SK-N-MC (cell line): Measurements from ENCODE around the gene CTR9.
A peak's percentile ranks its signal among the peaks of the same experiment; 100 is the strongest.

ENCODE experiments used
- DNase-seq: peaks from one replicate; pipeline ENCODE4 v3.0.0-alpha.2; 2011; ENCODE audit warnings: low read depth, low spot score
- H3K27ac ChIP-seq: fragments of 200-600 bp; sonication (generic); 2 replicates; pipeline ENCODE4 v1.5.1; 2016; ENCODE audit warnings: mixed run types
- H3K36me3 ChIP-seq: fragments of 200-600 bp; sonication (generic); 2 replicates; pipeline ENCODE4 v1.6.1; 2017; ENCODE audit warnings: antibody characterized with exemption, low read length, mixed read lengths; ENCODE audit not compliant: insufficient read depth
- H3K4me3 ChIP-seq: fragments of 200-600 bp; sonication (generic); 2 replicates; pipeline ENCODE4 v1.5.1; 2016
- H3K9ac ChIP-seq: fragments of 200-600 bp; sonication (generic); 2 replicates; pipeline ENCODE4 v1.8.0; 2017; ENCODE audit warnings: mixed run types, mixed read lengths; ENCODE audit not compliant: insufficient read length
- H3K9me3 ChIP-seq: fragments of 200-600 bp; sonication (generic); 2 replicates; pipeline ENCODE4 v1.6.1; 2017; ENCODE audit warnings: low read depth, mild to moderate bottlenecking, antibody characterized with exemption, low read length, moderate library complexity, mixed read lengths
- EZH2 ChIP-seq: fragments of 200-600 bp; sonication (generic); IDR thresholded peaks from one replicate; pipeline ENCODE4 v1.6.1; 2017; ENCODE audit warnings: antibody characterized with exemption
- FOXP2 ChIP-seq: optimal IDR thresholded peaks from 2 replicates; pipeline ENCODE3; 2011; ENCODE audit warnings: mild to moderate bottlenecking, moderate library complexity; ENCODE audit not compliant: insufficient read depth; ENCODE audit errors: extremely low read length, control extremely low read depth
- POLR2AphosphoS5 ChIP-seq: IDR thresholded peaks from 2 replicates; pipeline ENCODE4 v1.6.1; 2012; ENCODE audit warnings: mild to moderate bottlenecking, low read depth, low read length, borderline replicate concordance

CTR9 gene

DNA sequence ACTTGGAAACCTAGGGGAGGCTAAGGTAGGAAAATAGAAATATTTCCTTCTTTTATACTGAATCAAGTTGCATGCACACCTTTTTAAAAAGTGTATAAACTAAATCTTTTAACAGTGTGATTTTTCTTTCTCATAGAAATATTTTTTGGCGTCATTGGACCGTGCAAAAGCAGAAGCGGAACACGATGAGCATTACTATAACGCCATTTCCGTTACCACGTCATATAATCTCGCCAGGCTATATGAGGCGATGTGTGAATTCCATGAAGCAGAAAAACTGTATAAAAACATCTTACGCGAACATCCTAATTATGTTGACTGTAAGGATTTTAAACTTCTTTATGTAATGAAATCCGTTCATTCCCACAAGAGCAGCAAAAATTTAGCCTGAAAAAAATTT lies 13.4 kb downstream of the CTR9 start:
- TF ChIP-seq FOXP2 = no peak
- TF ChIP-seq POLR2AphosphoS5 = no peak
- no peak for TF ChIP-seq EZH2
- Histone ChIP-seq H3K9me3 (no peaks in the 10 kb centered on the region), H3K9ac (no peak overlapping the region), H3K4me3 (no peak overlapping the region), H3K27ac (no peak overlapping the region), H3K36me3 (peaks cover 51% of the 10 kb centered on the region)
- no peak for DNase-seq

DNA sequence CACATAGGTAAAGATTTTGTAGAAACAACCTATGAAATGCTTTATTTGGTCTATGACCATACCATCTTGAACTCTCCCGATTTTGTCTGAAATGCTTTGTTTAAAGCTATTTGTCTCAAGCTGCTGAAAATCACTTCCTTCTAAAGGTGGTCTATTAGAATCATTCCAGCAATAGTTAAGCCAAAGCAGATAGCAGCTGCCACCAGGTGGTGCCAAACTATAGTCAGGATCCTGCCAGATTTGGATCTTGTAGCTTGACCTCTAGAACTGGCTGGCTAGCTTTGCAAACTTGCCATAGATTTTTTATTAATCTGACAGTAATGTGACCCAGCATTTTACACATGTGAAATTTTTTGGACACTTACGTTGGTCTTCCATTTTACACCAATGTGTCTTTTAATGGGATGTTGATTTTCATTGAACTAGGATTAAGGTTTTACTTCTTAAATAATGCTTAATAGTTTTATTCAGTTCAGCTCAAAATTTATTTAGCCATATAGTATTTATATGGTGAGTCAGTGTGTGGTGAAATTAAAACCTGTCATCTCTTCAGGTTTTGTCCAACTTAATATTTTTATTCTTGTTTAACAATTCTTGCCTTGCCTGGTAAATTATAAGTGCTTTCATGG lies 19.7 kb downstream of the CTR9 start:
- no peak overlapping the region for H3K9ac ChIP-seq
- H3K27ac ChIP-seq = no peak overlapping the region
- no peaks in the 10 kb centered on the region; the same call in none of the 2 replicates for H3K36me3 ChIP-seq
- no peak for TF ChIP-seq EZH2
- TF ChIP-seq POLR2AphosphoS5 = no peak
- TF ChIP-seq FOXP2 = no peak
- no peak overlapping the region for H3K4me3 ChIP-seq
- H3K9me3 ChIP-seq = no peaks in the 10 kb centered on the region
- no peak for DNase-seq

DNA sequence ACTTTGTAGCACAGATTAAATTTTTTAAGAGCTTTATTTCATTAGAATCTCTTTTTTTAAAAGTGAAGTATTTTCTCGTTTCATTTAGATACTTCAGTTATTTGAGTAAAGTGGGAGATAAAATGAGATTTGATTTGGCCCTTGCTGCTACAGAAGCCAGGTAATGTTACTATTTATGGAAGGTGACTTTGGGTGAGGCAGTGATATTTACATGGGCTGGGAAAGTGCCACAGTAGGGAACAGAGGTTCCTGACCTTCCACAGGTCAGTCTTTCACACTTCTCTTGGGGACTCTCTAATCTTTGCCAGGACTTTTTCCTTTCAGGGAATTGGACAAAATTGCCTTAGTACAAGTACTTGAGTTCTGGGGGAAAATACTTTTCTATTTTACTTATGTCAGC lies 20.4 kb downstream of the CTR9 start:
- Histone ChIP-seq H3K9ac (no peak overlapping the region), H3K9me3 (no peaks in the 10 kb centered on the region), H3K27ac (no peak overlapping the region), H3K4me3 (no peak overlapping the region), H3K36me3 (peaks cover 5% of the 10 kb centered on the region)
- no peak for DNase-seq
- TF ChIP-seq FOXP2 (no peak), POLR2AphosphoS5 (no peak), EZH2 (no peak)

DNA sequence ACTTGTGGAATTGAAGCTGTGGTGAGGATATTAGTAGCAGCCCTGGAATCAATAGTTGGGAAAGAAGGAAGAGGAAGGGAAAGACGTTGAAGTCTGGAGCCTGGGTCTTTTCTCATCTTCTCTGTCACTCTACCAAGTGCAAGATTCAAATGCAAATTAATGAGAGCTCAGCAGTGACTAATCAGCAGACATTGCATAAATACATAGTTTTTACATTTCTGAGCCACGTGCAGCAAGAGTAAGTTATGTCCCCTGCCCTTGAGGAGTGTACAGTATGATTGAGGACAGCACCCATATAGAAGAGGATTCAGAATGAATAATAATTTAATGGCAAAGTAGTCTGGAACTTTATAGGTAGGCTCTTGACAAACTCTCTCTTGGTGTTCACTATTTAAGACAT lies 23.8 kb downstream of the CTR9 start:
- H3K9ac ChIP-seq = no peak overlapping the region
- no peak for TF ChIP-seq POLR2AphosphoS5
- no peak for TF ChIP-seq FOXP2
- TF ChIP-seq EZH2 = no peak
- no peak overlapping the region for H3K4me3 ChIP-seq
- H3K27ac ChIP-seq = no peak overlapping the region
- peaks cover 36% of the 10 kb centered on the region for H3K36me3 ChIP-seq
- DNase-seq = no peak
- no peaks in the 10 kb centered on the region for H3K9me3 ChIP-seq

DNA sequence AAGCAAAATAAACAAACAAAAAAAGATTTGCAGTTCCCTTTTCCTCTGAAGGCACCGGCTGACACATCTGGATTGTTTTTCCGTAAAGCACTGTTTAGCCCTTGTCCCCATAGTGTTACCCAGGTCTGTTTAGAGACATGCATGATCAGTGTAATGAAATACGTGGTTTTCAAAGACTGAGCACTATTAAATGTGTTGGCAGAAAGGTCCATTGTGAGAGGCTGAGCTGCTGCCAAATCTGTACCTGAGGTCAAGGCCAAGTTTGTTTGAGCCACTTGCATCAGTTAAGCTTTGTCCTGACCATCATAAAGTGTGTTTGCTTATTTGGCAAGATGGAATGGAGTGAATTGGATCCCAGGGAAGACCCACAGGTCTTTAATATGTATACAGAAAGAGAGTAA lies 26.3 kb downstream of the CTR9 start:
- H3K27ac ChIP-seq = no peak overlapping the region
- no peaks in the 10 kb centered on the region for H3K9me3 ChIP-seq
- TF ChIP-seq POLR2AphosphoS5 (no peak), EZH2 (no peak), FOXP2 (no peak)
- peaks cover 40% of the 10 kb centered on the region for H3K36me3 ChIP-seq
- no peak overlapping the region for H3K4me3 ChIP-seq
- DNase-seq = no peak
- no peak overlapping the region for H3K9ac ChIP-seq

DNA sequence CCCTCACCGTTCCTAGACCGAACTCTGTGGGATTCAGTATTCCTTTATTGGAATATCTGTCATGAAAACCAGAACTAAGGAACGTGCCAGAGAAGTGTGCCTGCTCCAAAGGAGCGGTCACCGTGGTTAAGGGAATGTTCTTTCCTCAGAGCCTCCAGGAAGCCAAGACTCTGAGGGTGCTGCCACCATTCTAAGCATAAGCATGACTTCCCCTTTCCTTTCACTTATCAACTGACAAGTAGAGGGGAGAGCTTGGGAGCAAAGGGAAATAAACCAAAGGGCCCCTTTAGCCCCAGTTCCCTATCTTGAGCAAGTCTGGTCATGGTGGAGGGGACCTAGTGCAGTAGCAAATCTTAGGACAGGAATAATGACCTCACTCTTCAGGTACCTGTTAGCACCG lies 26.8 kb downstream of the CTR9 start:
- no peak for DNase-seq
- TF ChIP-seq POLR2AphosphoS5 (no peak), FOXP2 (no peak), EZH2 (no peak)
- H3K27ac ChIP-seq = no peak overlapping the region
- peaks cover 40% of the 10 kb centered on the region for H3K36me3 ChIP-seq
- no peaks in the 10 kb centered on the region for H3K9me3 ChIP-seq
- no peak overlapping the region for H3K4me3 ChIP-seq
- H3K9ac ChIP-seq = no peak overlapping the region

DNA sequence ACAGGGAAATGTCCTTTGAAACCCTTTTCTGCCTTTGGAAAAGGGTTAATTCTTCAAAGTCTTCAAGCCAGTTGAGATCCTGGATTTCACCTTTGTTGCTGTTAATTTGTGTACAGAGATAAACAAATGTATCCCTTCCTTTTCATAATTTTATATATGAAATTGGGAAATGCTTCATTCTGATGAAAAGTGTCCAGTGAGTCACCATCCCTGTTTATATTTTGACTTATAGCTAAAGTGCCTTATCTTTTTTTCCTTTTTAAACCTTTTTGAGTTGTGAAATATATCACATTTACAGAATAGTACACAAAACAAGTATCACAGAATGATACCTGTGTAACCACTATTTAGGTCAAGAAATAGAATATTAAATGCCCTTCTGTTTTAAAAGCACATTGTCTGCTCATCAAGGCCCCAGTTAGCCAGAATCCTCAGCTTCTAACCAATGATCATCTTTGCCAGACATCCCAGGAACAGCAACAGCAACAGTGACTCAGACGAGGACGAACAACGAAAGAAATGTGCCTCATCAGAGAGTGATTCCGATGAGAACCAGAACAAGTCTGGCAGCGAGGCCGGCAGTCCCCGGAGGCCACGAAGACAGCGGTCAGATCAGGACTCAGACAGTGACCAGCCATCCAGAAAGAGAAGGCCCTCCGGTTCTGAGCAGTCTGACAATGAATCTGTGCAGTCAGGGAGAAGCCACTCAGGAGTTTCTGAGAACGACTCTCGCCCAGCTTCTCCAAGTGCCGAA lies 27.3 kb downstream of the CTR9 start:
- no peak overlapping the region for H3K9ac ChIP-seq
- H3K4me3 ChIP-seq = no peak overlapping the region
- no peaks in the 10 kb centered on the region for H3K9me3 ChIP-seq
- no peak for TF ChIP-seq EZH2
- no peak for TF ChIP-seq POLR2AphosphoS5
- no peak for TF ChIP-seq FOXP2
- no peak for DNase-seq
- peaks cover 40% of the 10 kb centered on the region for H3K36me3 ChIP-seq
- H3K27ac ChIP-seq = peak overlapping the region; percentile 70

DNA sequence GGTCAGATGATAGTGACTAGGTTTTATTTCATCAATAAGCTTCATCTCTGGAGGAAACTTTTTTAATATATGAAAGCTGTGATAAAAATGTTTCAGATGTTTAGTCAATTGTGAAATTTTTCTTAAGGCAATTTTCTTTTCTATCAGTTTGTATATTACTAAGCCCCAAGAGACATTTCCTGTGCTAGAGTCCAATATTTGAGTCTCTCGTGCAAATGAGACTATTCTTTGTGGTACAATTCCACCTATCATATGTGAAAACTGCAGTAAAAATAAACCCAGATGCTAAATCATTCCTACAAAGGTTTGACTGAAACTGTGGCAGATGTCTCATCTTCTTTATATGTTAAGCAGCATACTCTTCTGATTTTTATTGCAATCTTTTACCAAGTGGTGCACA lies 28.0 kb downstream of the CTR9 start:
- Histone ChIP-seq H3K9ac (no peak overlapping the region), H3K4me3 (no peak overlapping the region), H3K9me3 (no peaks in the 10 kb centered on the region), H3K36me3 (peaks cover 40% of the 10 kb centered on the region), H3K27ac (peak overlapping the region; percentile 70)
- DNase-seq = no peak
- no peak for TF ChIP-seq POLR2AphosphoS5
- TF ChIP-seq EZH2 = no peak
